Tibial artery (tissue), 4 donors: ENCODE measurements around the gene GFI1B.

Experiments used
- DNase-seq, 2 donors: peaks; one replicate each; pipeline ENCODE4 v3.0.0-alpha.2; 2019
- H3K27ac ChIP-seq, 2 donors: fragments of 200-600 bp; sonication (generic) in 1 of 2; 1 replicate in 1 of 2; 2 replicates in 1 of 2; pipeline ENCODE4 v1.5.1; 2018 to 2019; ENCODE audit warnings: mild to moderate bottlenecking in 1 of 2
- H3K27me3 ChIP-seq, 2 donors: fragments of 200-600 bp; sonication (generic) in 1 of 2; one replicate each; pipeline versions ENCODE4 v1.5.1 to v1.6.0; 2016 to 2019
- H3K36me3 ChIP-seq, 3 donors: fragments of 200-600 bp; sonication (generic) in 2 of 3; one replicate each; pipeline ENCODE4 v1.5.1; 2016 to 2019; ENCODE audit warnings: mild to moderate bottlenecking in 2 of 3
- H3K4me1 ChIP-seq, 4 donors: fragments of 200-600 bp; sonication (generic) in 2 of 4; 1 replicate in 3 of 4; 2 replicates in 1 of 4; pipeline ENCODE4 v1.5.1; 2016 to 2019
- H3K4me3 ChIP-seq, 2 donors: fragments of 200-600 bp; sonication (generic) in 1 of 2; 1 replicate in 1 of 2; 2 replicates in 1 of 2; pipeline ENCODE4 v1.5.1; 2018 to 2019; ENCODE audit warnings: mild to moderate bottlenecking in 2 of 2
- H3K9me3 ChIP-seq, 3 donors: fragments of 200-600 bp; sonication (generic) in 1 of 3; one replicate each; pipeline ENCODE4 v1.5.1; 2016 to 2019
- intact Hi-C: fragments of 100-400 bp; cut with DNase I; formaldehyde crosslinking; loops from one replicate; pipeline ENCODE4 v1.15.0; 2023; ENCODE audit warnings: low total_unique reads
- TF ChIP-seq, protein P1 (sequence below), 2 experiments: fragments of 200-600 bp in 1 of 2; fragments of 450-650 bp in 1 of 2; IDR thresholded peaks; one replicate each; pipeline ENCODE4 v1.5.1; 2017 to 2019; ENCODE audit warnings: antibody characterized with exemption in 2 of 2, mild to moderate bottlenecking in 1 of 2, moderate library complexity in 1 of 2

Gene GFI1B

GRCh38 chr9:132969783-132970182, 8.7 kb upstream of the GFI1B start:
- TF ChIP-seq, protein P1, sequence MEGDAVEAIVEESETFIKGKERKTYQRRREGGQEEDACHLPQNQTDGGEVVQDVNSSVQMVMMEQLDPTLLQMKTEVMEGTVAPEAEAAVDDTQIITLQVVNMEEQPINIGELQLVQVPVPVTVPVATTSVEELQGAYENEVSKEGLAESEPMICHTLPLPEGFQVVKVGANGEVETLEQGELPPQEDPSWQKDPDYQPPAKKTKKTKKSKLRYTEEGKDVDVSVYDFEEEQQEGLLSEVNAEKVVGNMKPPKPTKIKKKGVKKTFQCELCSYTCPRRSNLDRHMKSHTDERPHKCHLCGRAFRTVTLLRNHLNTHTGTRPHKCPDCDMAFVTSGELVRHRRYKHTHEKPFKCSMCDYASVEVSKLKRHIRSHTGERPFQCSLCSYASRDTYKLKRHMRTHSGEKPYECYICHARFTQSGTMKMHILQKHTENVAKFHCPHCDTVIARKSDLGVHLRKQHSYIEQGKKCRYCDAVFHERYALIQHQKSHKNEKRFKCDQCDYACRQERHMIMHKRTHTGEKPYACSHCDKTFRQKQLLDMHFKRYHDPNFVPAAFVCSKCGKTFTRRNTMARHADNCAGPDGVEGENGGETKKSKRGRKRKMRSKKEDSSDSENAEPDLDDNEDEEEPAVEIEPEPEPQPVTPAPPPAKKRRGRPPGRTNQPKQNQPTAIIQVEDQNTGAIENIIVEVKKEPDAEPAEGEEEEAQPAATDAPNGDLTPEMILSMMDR (IDR thresholded peaks at IDR 0.05), result no peak
- intact Hi-C loops, result no loop called here
- Histone ChIP-seq H3K4me3 (no peak overlapping the region), H3K27me3 (peaks cover 0 to 63% of the 10 kb centered on the region in 2 donors), H3K9me3 (no peaks in the 10 kb centered on the region), H3K27ac (no peak overlapping the region), H3K4me1 (no peaks in the 10 kb centered on the region), H3K36me3 (no peaks in the 10 kb centered on the region)
- no peak for DNase-seq

GRCh38 chr9:132970324-132971062, 8.0 kb upstream of the GFI1B start:
- no peak for DNase-seq
- H3K27ac ChIP-seq, result no peak overlapping the region
- no peaks in the 10 kb centered on the region for H3K4me1 ChIP-seq
- TF ChIP-seq, protein P1 (IDR thresholded peaks at IDR 0.05), result no peak
- H3K9me3 ChIP-seq, result no peaks in the 10 kb centered on the region
- H3K36me3 ChIP-seq, result no peaks in the 10 kb centered on the region
- intact Hi-C loops, result no loop called here
- H3K27me3 ChIP-seq, result peaks cover 0 to 59% of the 10 kb centered on the region in 2 donors
- H3K4me3 ChIP-seq, result no peak overlapping the region

- TF ChIP-seq, protein P1 (IDR thresholded peaks at IDR 0.05), result no peak
- DNase-seq, result no peak
- Histone ChIP-seq H3K4me1 (no peaks in the 10 kb centered on the region), H3K27ac (no peak overlapping the region), H3K36me3 (no peaks in the 10 kb centered on the region), H3K9me3 (no peaks in the 10 kb centered on the region), H3K4me3 (no peak overlapping the region), H3K27me3 (peaks cover 0 to 73% of the 10 kb centered on the region in 2 donors)
- intact Hi-C loops, result no loop called here
Observed at GRCh38 chr9:132973166-132973565, 5.3 kb upstream of the GFI1B start.

- no peak overlapping the region for H3K4me3 ChIP-seq
- H3K9me3 ChIP-seq, result no peaks in the 10 kb centered on the region
- H3K27ac ChIP-seq, result no peak overlapping the region
- H3K36me3 ChIP-seq, result no peaks in the 10 kb centered on the region
- DNase-seq, result no peak
- H3K4me1 ChIP-seq, result no peaks in the 10 kb centered on the region
- intact Hi-C loops, result no loop called here
- TF ChIP-seq, protein P1 (IDR thresholded peaks at IDR 0.05), result no peak
- H3K27me3 ChIP-seq, result peaks cover 0 to 78% of the 10 kb centered on the region in 2 donors
Observed at GRCh38 chr9:132973713-132974112, 4.8 kb upstream of the GFI1B start.

DNA sequence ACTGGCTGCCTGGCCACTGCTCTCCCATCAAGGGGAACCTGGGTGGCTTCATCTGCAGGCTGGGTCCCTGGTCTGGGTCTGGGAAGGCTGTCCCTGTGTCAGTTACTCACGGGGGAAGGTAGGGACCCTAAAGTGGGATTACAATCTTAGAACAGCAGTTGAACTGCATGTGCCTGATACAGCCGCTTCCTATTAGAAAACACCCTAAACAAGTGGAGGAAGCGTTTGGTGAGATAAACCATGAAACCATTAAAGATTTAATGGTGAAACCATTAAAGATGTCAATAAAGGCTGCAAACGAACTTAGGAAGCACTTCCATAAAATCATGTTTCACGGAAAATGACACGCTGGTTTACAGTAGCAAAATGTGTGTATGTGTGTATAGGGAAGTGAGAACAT, 2.5 kb upstream of the GFI1B start:
- intact Hi-C loops, result no loop called here
- DNase-seq, result no peak
- no peak overlapping the region for H3K27ac ChIP-seq
- TF ChIP-seq, protein P1 (IDR thresholded peaks at IDR 0.05), result no peak
- no peaks in the 10 kb centered on the region for H3K4me1 ChIP-seq
- no peak overlapping the region for H3K4me3 ChIP-seq
- peaks cover 0 to 73% of the 10 kb centered on the region in 2 donors for H3K27me3 ChIP-seq
- H3K36me3 ChIP-seq, result no peaks in the 10 kb centered on the region
- no peaks in the 10 kb centered on the region for H3K9me3 ChIP-seq
